DMS 273 (cell line): ENCODE data around the gene CELF6.
A peak's percentile ranks its signal among the peaks of the same experiment; 100 is the strongest.

Source experiments
- DNase-seq: peaks from one replicate; lab custom pipeline; 2025; ENCODE audit not compliant: unreplicated experiment; lab: John Stamatoyannopoulos, UW

CELF6 gene

GRCh38 chr15:72319985-72320671 lies at the start of gene CELF6:
CELF6 (minus strand) TSS chr15:72320157; CDS start chr15:72319874, 283 bp downstream.
- peak; percentile 87 for DNase-seq

GRCh38 chr15:72368899-72369298 lies 48.9 kb upstream of the CELF6 start:
- no peak for DNase-seq

- no peak for DNase-seq
Measured at GRCh38 chr15:72368325-72368724, 48.4 kb upstream of the CELF6 start.

GRCh38 chr15:72365844-72366243 lies 45.9 kb upstream of the CELF6 start:
- no peak for DNase-seq

GRCh38 chr15:72361176-72361575 lies 41.2 kb upstream of the CELF6 start:
- no peak for DNase-seq

GRCh38 chr15:72358650-72359171 lies 38.8 kb upstream of the CELF6 start:
- DNase-seq, result peak; percentile 21

GRCh38 chr15:72358121-72358520 lies 38.2 kb upstream of the CELF6 start:
- no peak for DNase-seq

GRCh38 chr15:72354496-72354895 lies 34.5 kb upstream of the CELF6 start:
- DNase-seq, result no peak

GRCh38 chr15:72353266-72353665 lies 33.3 kb upstream of the CELF6 start:
- DNase-seq, result no peak

- DNase-seq, result no peak
Measured at GRCh38 chr15:72345806-72346205, 25.8 kb upstream of the CELF6 start.

- no peak for DNase-seq
Measured at GRCh38 chr15:72345280-72345679, 25.3 kb upstream of the CELF6 start.

- no peak for DNase-seq
Measured at GRCh38 chr15:72344602-72345001, 24.6 kb upstream of the CELF6 start.

- peak; percentile 37 for DNase-seq
Measured at GRCh38 chr15:72342385-72342784, 22.4 kb upstream of the CELF6 start.

GRCh38 chr15:72341361-72341760 lies 21.4 kb upstream of the CELF6 start:
- DNase-seq, result peak; percentile 55

- no peak for DNase-seq
Measured at GRCh38 chr15:72340366-72340765, 20.4 kb upstream of the CELF6 start.

- peak; percentile 69 for DNase-seq
Measured at GRCh38 chr15:72339777-72340177, 19.8 kb upstream of the CELF6 start.

GRCh38 chr15:72338617-72339321 lies 18.8 kb upstream of the CELF6 start:
- no peak for DNase-seq

GRCh38 chr15:72338148-72338547 lies 18.2 kb upstream of the CELF6 start:
- DNase-seq, result no peak

GRCh38 chr15:72334842-72335241 lies 14.9 kb upstream of the CELF6 start:
- no peak for DNase-seq

GRCh38 chr15:72331021-72331420 lies 11.1 kb upstream of the CELF6 start:
- no peak for DNase-seq

- DNase-seq, result no peak
Measured at GRCh38 chr15:72323752-72324151, 3.8 kb upstream of the CELF6 start.

GRCh38 chr15:72319360-72319984 lies 485 bp downstream of the CELF6 start:
- DNase-seq, result peak; percentile 63
